BLaER1 treated with 17β-estradiol and CSF1 and Interleukin-3, amounts not matched to agents 10 nM and 100 nM (cell line): ENCODE results near the gene LAMC1.

ENCODE experiments used
- H3K27ac ChIP-seq, 11 experiments: shearing (Covaris generic); formaldehyde crosslinking; 2 replicates each; pipeline ENCODE4 v1.8.1; 2022
- H3K27me3 ChIP-seq, 11 experiments: shearing (Covaris generic); formaldehyde crosslinking; 2 replicates each; pipeline ENCODE4 v1.8.1; 2022
- H3K36me3 ChIP-seq, 11 experiments: shearing (Covaris generic); formaldehyde crosslinking; 2 replicates each; pipeline ENCODE4 v1.8.1; 2022
- H3K4me1 ChIP-seq, 10 experiments: shearing (Covaris generic); formaldehyde crosslinking; 2 replicates each; pipeline ENCODE4 v1.8.1; 2022
- H3K4me2 ChIP-seq, 11 experiments: shearing (Covaris generic); formaldehyde crosslinking; 2 replicates each; pipeline ENCODE4 v1.8.1; 2022
- H3K4me3 ChIP-seq, 10 experiments: shearing (Covaris generic); formaldehyde crosslinking; 2 replicates each; pipeline ENCODE4 v1.8.1; 2022
- H3K9ac ChIP-seq, 11 experiments: shearing (Covaris generic); formaldehyde crosslinking; 2 replicates each; pipeline ENCODE4 v1.8.1; 2022
- H3K9me3 ChIP-seq, 11 experiments: shearing (Covaris generic); formaldehyde crosslinking; replicated peaks in 1 of 11; 2 replicates each; pipeline ENCODE4 v1.8.1; 2022
- H4K20me1 ChIP-seq, 11 experiments: shearing (Covaris generic); formaldehyde crosslinking; 2 replicates each; pipeline ENCODE4 v1.8.1; 2022
- Cebpa-rat ChIP-seq, 11 experiments: shearing (Covaris generic); IDR thresholded peaks; 2 replicates each; pipeline ENCODE4 v1.8.1; 2022

LAMC1 gene

GRCh38 chr1:183012301-183012994 is 10.8 kb upstream of the LAMC1 start:
- Histone ChIP-seq H3K27ac (no peak overlapping the region), H3K4me2 (no peak overlapping the region)
- no peak for TF ChIP-seq Cebpa-rat (IDR thresholded peaks at IDR 0.05)

GRCh38 chr1:183019139-183019740 is 4.0 kb upstream of the LAMC1 start:
- no peak for TF ChIP-seq Cebpa-rat (IDR thresholded peaks at IDR 0.05)
- Histone ChIP-seq H3K36me3 (no peaks in the 10 kb centered on the region), H3K27me3 (no peaks in the 10 kb centered on the region), H4K20me1 (peaks cover 0 to 6% (median 0%) of the 10 kb centered on the region in 11 experiments; a peak in 5 of 22 replicates), H3K27ac (no peak overlapping the region), H3K9ac (no peak overlapping the region), H3K4me1 (peaks cover 7 to 20% (median 15%) of the 10 kb centered on the region in 10 experiments), H3K9me3 (peaks cover 0 to 6% (median 0%) of the 10 kb centered on the region in 11 experiments; a peak in 6 of 22 replicates), H3K4me3 (no peak overlapping the region), H3K4me2 (no peak overlapping the region)

More at GRCh38 chr1:183012301-183012994, 10.8 kb upstream of the LAMC1 start:
- H3K36me3 ChIP-seq, result peaks cover 0 to 3% (median 0%) of the 10 kb centered on the region in 11 experiments; a peak in 1 of 22 replicates
- peaks cover 17 to 27% (median 23%) of the 10 kb centered on the region in 11 experiments for H3K9me3 ChIP-seq
- no peak overlapping the region for H3K9ac ChIP-seq
- H4K20me1 ChIP-seq, result no peaks in the 10 kb centered on the region
- no peaks in the 10 kb centered on the region for H3K27me3 ChIP-seq
- H3K4me3 ChIP-seq, result no peak overlapping the region
- H3K4me1 ChIP-seq, result no peaks in the 10 kb centered on the region

GRCh38 chr1:183019860-183020259 is 3.4 kb upstream of the LAMC1 start:
- no peaks in the 10 kb centered on the region for H3K27me3 ChIP-seq
- H3K4me2 ChIP-seq, result no peak overlapping the region
- H3K36me3 ChIP-seq, result no peaks in the 10 kb centered on the region
- peaks cover 0 to 11% (median 6%) of the 10 kb centered on the region in 11 experiments; a peak in 8 of 22 replicates for H4K20me1 ChIP-seq
- peaks cover 0 to 6% (median 0%) of the 10 kb centered on the region in 11 experiments; a peak in 6 of 22 replicates for H3K9me3 ChIP-seq
- no peak overlapping the region for H3K9ac ChIP-seq
- H3K4me3 ChIP-seq, result no peak overlapping the region
- TF ChIP-seq Cebpa-rat (IDR thresholded peaks at IDR 0.05), result no peak
- no peak overlapping the region for H3K27ac ChIP-seq
- H3K4me1 ChIP-seq, result peaks cover 9 to 20% (median 16%) of the 10 kb centered on the region in 10 experiments

- Histone ChIP-seq H3K9me3 (no peaks in the 10 kb centered on the region), H3K9ac (peak overlapping the region; percentile 94 to 99 (median 99)), H3K4me3 (peak overlapping the region; percentile 81 to 98 (median 86)), H3K27ac (peak overlapping the region; percentile 95 to 100 (median 99); a peak in 21 of 22 replicates), H3K4me2 (peak overlapping the region; percentile 72 to 88 (median 84)), H3K27me3 (no peaks in the 10 kb centered on the region), H3K36me3 (peaks cover 0 to 8% (median 0%) of the 10 kb centered on the region in 11 experiments; a peak in 2 of 22 replicates), H4K20me1 (peaks cover 5 to 28% (median 19%) of the 10 kb centered on the region in 11 experiments; a peak in 15 of 22 replicates), H3K4me1 (peaks cover 22 to 35% (median 28%) of the 10 kb centered on the region in 10 experiments)
- no peak for TF ChIP-seq Cebpa-rat (IDR thresholded peaks at IDR 0.05)
Observed at GRCh38 chr1:183021405-183022201, 1.6 kb upstream of the LAMC1 start.

GRCh38 chr1:183022202-183023145 is 746 bp upstream of the LAMC1 start:
- peak overlapping the region; percentile 81 to 98 (median 86) for H3K4me3 ChIP-seq
- H4K20me1 ChIP-seq, result peaks cover 6 to 37% (median 26%) of the 10 kb centered on the region in 11 experiments; a peak in 15 of 22 replicates
- H3K27me3 ChIP-seq, result no peaks in the 10 kb centered on the region
- no peak for TF ChIP-seq Cebpa-rat (IDR thresholded peaks at IDR 0.05)
- H3K36me3 ChIP-seq, result peaks cover 0 to 9% (median 2%) of the 10 kb centered on the region in 11 experiments; a peak in 5 of 22 replicates
- H3K27ac ChIP-seq, result peak overlapping the region; percentile 95 to 100 (median 99)
- no peaks in the 10 kb centered on the region for H3K9me3 ChIP-seq
- H3K9ac ChIP-seq, result peak overlapping the region; percentile 94 to 99 (median 99)
- peak overlapping the region; percentile 72 to 88 (median 84) for H3K4me2 ChIP-seq
- H3K4me1 ChIP-seq, result peaks cover 31 to 44% (median 36%) of the 10 kb centered on the region in 10 experiments

- peaks cover 0 to 22% (median 12%) of the 10 kb centered on the region in 11 experiments; a peak in 13 of 22 replicates for H3K36me3 ChIP-seq
- H3K27ac ChIP-seq, result peak overlapping the region; percentile 87 to 100 (median 99)
- peak overlapping the region; percentile 94 to 99 (median 99) for H3K9ac ChIP-seq
- no peaks in the 10 kb centered on the region for H3K27me3 ChIP-seq
- peaks cover 11 to 50% (median 35%) of the 10 kb centered on the region in 11 experiments; a peak in 16 of 22 replicates for H4K20me1 ChIP-seq
- H3K4me1 ChIP-seq, result peaks cover 38 to 57% (median 47%) of the 10 kb centered on the region in 10 experiments
- peak overlapping the region; percentile 81 to 98 (median 86) for H3K4me3 ChIP-seq
- no peaks in the 10 kb centered on the region for H3K9me3 ChIP-seq
- H3K4me2 ChIP-seq, result peak overlapping the region; percentile 79 to 98 (median 89)
- no peak for TF ChIP-seq Cebpa-rat (IDR thresholded peaks at IDR 0.05)
Observed at GRCh38 chr1:183023601-183024316, 539 bp downstream of the LAMC1 start.

GRCh38 chr1:183024317-183025009 is 1.2 kb downstream of the LAMC1 start:
- Histone ChIP-seq H4K20me1 (peaks cover 13 to 57% (median 42%) of the 10 kb centered on the region in 11 experiments; a peak in 16 of 22 replicates), H3K27me3 (no peaks in the 10 kb centered on the region), H3K4me1 (peaks cover 45 to 64% (median 53%) of the 10 kb centered on the region in 10 experiments), H3K36me3 (peaks cover 0 to 29% (median 19%) of the 10 kb centered on the region in 11 experiments; a peak in 15 of 22 replicates), H3K9ac (peak overlapping the region; percentile 94 to 99 (median 99)), H3K9me3 (no peaks in the 10 kb centered on the region), H3K4me3 (peak overlapping the region; percentile 81 to 98 (median 86)), H3K27ac (peak overlapping the region in 10 of 11 experiments; percentile 95 to 100 (median 99); a peak in 19 of 22 replicates), H3K4me2 (peak overlapping the region; percentile 79 to 98 (median 89))
- TF ChIP-seq Cebpa-rat (IDR thresholded peaks at IDR 0.05), result no peak
